ENCODE measurements around the gene ARNT2.

DNA sequence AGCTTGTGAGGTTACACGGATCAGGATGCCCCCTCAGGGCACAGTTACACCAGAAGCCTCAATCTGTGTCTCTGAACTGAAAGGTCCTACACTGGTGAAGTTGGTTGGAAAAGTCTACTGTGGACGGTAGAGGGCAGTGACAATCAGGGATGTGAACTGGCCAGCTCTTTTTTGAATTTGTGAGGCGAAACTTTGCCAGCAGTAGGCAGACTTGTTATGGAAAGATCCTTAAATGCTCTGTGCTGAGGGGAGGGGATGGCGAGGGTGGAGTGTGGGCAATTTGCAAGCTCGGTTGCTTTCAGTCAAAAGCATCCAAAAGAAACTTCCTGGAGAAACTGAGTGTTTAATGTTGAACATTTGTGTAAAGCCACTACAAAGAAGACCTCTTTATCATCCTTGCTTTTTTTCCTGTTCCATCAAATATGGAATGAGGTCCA lies 163.6 kb downstream of the ARNT2 start:
- TF ChIP-seq, protein P1, sequence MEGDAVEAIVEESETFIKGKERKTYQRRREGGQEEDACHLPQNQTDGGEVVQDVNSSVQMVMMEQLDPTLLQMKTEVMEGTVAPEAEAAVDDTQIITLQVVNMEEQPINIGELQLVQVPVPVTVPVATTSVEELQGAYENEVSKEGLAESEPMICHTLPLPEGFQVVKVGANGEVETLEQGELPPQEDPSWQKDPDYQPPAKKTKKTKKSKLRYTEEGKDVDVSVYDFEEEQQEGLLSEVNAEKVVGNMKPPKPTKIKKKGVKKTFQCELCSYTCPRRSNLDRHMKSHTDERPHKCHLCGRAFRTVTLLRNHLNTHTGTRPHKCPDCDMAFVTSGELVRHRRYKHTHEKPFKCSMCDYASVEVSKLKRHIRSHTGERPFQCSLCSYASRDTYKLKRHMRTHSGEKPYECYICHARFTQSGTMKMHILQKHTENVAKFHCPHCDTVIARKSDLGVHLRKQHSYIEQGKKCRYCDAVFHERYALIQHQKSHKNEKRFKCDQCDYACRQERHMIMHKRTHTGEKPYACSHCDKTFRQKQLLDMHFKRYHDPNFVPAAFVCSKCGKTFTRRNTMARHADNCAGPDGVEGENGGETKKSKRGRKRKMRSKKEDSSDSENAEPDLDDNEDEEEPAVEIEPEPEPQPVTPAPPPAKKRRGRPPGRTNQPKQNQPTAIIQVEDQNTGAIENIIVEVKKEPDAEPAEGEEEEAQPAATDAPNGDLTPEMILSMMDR (IDR thresholded peaks at IDR 0.05): peak; percentile 55 to 81 (median 74)
- TF ChIP-seq POLR2A (IDR thresholded peaks at IDR 0.05): no peak
